NT2/D1 (cell line): Measurements from ENCODE around the gene NUP50.

Experiments used
- SUZ12 ChIP-seq: IDR thresholded peaks from 2 replicates; pipeline ENCODE4 v1.6.1; 2011; ENCODE audit not compliant: insufficient read length, insufficient read depth; ENCODE audit errors: extremely low read depth
- YY1 ChIP-seq: IDR thresholded peaks from 2 replicates; pipeline ENCODE4 v1.6.1; 2011; ENCODE audit not compliant: insufficient read length, insufficient read depth
- ZNF274 ChIP-seq: IDR thresholded peaks from 2 replicates; pipeline ENCODE4 v1.6.1; 2011; ENCODE audit warnings: mild to moderate bottlenecking, low read depth, low read length

DNA sequence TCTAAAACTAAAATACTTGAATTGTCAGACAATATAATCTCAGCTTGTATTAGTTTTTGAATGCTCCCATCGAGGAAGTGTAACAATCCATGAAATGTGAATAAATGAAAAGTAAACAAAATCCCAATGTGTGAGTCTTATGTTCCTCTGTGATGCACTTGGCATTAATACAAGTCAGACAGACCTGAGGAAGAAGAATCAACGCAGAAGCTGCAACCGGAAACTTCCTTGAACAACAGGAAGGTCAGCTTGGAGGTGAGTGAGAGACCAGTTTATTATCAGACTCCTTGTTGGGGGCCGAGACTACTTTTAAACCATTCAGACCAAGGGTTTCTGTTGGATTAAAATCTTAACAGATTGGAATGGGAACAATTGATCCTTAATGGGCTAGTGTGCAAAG, 24.2 kb downstream of the NUP50 start:
- TF ChIP-seq YY1 = no peak
- no peak for TF ChIP-seq SUZ12
- TF ChIP-seq ZNF274 = no peak
